Endothelial cell of coronary artery (primary cell): ENCODE data around the gene CLEC4M. TPM values are rescaled to one million over a fixed set of nuclear protein-coding genes. Genes with fewer than 3 reads are reported as not detected.

Experiments
- total RNA-seq: library from RNA; depleted of rRNA; stranded (reverse); fragments of >200 nt; gene quantifications from 2 replicates; pipeline ENCODE4 v1.2.3, GENCODE V29; 2014

The CLEC4M gene
- 0.38 and 0.72 TPM in 2 replicates for total RNA-seq

DNA sequence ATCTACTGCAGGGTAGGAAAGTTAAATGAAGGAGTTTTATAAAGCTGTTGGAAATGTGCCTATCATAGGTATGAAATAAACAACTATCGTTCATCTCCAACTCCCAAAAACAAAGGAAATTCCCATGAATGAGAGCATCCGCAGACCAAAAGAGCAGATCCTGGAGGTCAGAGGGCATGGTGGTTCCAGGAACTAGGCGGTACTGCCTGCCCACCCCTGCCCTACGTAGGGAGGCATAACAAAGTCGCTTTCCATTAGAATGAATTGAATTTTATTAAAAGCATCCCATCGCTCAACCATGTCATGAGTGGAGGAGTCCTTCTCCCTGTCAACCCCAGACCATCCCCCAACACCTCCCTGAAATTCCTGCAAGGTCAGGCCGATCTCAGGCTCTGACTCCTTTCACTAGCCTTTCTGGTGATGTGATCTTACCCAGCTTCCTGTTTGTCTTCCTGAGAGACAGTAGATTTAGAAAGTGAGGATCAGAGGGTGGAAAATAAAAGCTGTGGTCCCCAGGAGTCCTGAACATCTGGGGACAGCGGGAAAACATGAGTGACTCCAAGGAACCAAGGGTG, at the start of gene CLEC4M:
CLEC4M (plus strand) TSS at position 525 of the 575 bp plus-strand sequence; CDS start at position 549, 24 bp downstream.

GRCh38 chr19:7732045-7732444, 31.0 kb upstream of the CLEC4M start, which contains the start of gene CLEC4G:
Gene CLEC4G, minus strand, starts transcription at chr19:7732110. Its CDS starts 8 bp downstream, at chr19:7732102.

DNA sequence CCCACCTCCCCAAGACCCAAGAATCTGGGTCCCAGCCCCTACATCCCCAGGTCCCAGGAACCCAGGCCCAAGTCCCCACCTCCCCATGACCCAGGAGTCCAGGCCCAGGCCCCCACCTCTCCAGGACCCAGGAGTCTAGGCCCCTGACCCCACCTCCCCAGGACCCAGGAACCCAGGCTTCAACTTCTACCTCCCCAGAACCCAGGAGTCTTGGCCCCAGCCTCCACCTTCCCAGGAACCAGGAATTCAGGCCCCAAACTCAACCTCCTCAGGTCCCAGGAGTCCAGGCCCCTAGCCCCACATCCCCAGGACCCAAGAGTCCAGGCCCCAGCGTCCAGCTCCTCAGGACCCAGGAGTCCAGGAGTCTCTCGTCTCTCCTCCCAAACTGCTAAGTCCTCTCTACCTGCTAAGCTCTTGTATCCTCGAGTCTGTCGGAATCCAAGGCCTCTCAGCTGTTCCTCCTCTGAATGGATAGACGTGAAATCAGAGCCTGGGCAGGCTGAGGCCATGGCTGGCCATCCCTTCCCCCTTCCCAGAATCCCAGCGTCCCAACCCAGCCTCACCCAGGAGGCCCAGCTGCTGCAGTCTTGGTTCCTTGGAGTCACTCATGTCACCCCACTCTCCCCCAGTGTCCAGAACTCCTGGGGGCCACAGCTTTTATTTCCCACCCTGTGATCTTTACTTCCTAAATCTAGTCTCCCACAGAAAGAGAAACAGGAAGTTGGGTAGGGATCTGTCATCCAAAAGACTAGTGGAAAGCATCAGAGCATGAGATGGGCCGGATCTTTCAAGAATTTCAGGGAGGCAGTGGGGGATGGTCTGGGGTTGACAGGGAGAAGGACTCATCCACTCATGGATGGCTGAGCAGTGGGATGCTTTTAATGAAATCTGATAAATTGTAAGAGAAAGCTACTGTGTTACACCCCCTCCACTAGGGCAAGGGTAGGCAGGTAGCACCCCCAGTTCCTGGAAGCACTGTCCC, 15.8 kb upstream of the CLEC4M start, which contains the start of gene CD209:
CD209 (minus strand) TSS at position 632 of the 982 bp plus-strand sequence; CDS start at position 609, 23 bp downstream.

Other genes starting within 250 kb of the CLEC4M start
- 10.2 and 14.2 TPM in 2 replicates for gene ZNF358, start 247.1 kb upstream of the CLEC4M start, total RNA-seq
- gene MCOLN1, start 240.6 kb upstream of the CLEC4M start, total RNA-seq: 4.5 and 5.2 TPM in 2 replicates
- gene PNPLA6, start 227.5 kb upstream of the CLEC4M start, total RNA-seq: 75.9 and 100 TPM in 2 replicates
- gene CAMSAP3, start 167.4 kb upstream of the CLEC4M start, total RNA-seq: under 0.01 and 0.09 TPM in 2 replicates
- gene XAB2, start 133.7 kb upstream of the CLEC4M start, total RNA-seq: 22.9 and 31.9 TPM in 2 replicates
- gene PET100, start 133.4 kb upstream of the CLEC4M start, total RNA-seq: 35.1 and 62.3 TPM in 2 replicates
- gene PCP2, start 129.5 kb upstream of the CLEC4M start, total RNA-seq: not detected in 2 replicates
- 28.8 and 45.7 TPM in 2 replicates for gene STXBP2, start 126.1 kb upstream of the CLEC4M start, total RNA-seq
- not detected in 2 replicates for gene RETN, start 94.2 kb upstream of the CLEC4M start, total RNA-seq
- gene MCEMP1, start 86.2 kb upstream of the CLEC4M start, total RNA-seq: not detected in 2 replicates
- 148 and 207 TPM in 2 replicates for gene TRAPPC5, start 82.4 kb upstream of the CLEC4M start, total RNA-seq
- not detected in 2 replicates for gene FCER2, start 61.1 kb upstream of the CLEC4M start, total RNA-seq
- not detected in 2 replicates for gene CLEC4G, start 31.1 kb upstream of the CLEC4M start, total RNA-seq
- not detected in 2 replicates for gene CD209, start 15.7 kb upstream of the CLEC4M start, total RNA-seq
- gene EVI5L, start 67.0 kb downstream of the CLEC4M start, total RNA-seq: 9.6 and 16.7 TPM in 2 replicates
- not detected in 2 replicates for gene PRR36, start 111.1 kb downstream of the CLEC4M start, total RNA-seq
- gene LRRC8E, start 125.3 kb downstream of the CLEC4M start, total RNA-seq: 1.6 and 2.2 TPM in 2 replicates
- gene MAP2K7, start 140.6 kb downstream of the CLEC4M start, total RNA-seq: 9.4 and 11.1 TPM in 2 replicates
- 0.54 and 1.1 TPM in 2 replicates for gene TGFBR3L, start 151.6 kb downstream of the CLEC4M start, total RNA-seq
- 12.4 and 13.9 TPM in 2 replicates for gene SNAPC2, start 157.1 kb downstream of the CLEC4M start, total RNA-seq
- 3.3 and 5.0 TPM in 2 replicates for gene CTXN1, start 162.9 kb downstream of the CLEC4M start, total RNA-seq
- gene TIMM44, start 180.4 kb downstream of the CLEC4M start, total RNA-seq: 58.5 and 64.7 TPM in 2 replicates
- gene ELAVL1, start 242.4 kb downstream of the CLEC4M start, total RNA-seq: 43.6 and 46.3 TPM in 2 replicates